Nucleus accumbens (tissue), 56 donors: ENCODE data around the gene NBAS.
A peak's percentile ranks its signal among the peaks of the same experiment; 100 is the strongest.

Source experiments
- DNase-seq, 56 donors: peaks; one replicate each; lab custom pipeline; 2025; lab: John Stamatoyannopoulos, UW

Gene NBAS

GRCh38 chr2:15591692-15592463 lies 30.7 kb upstream of the NBAS start, which contains the start of gene DDX1:
Gene DDX1, plus strand, starts transcription at chr2:15591868. Its CDS starts 66 bp downstream, at chr2:15591934.
- peak in 54 of 56 donors; percentile 48 to 90 (median 81) for DNase-seq

- no peak for DNase-seq
Measured at GRCh38 chr2:15591373-15591691, 30.2 kb upstream of the NBAS start.

- peak in 36 of 56 donors; percentile 1 to 67 (median 16) for DNase-seq
Measured at GRCh38 chr2:15588329-15588919, 27.3 kb upstream of the NBAS start.

- DNase-seq: no peak
Measured at GRCh38 chr2:15584767-15585469, 23.8 kb upstream of the NBAS start.

GRCh38 chr2:15584316-15584715 lies 23.2 kb upstream of the NBAS start:
- no peak for DNase-seq

- DNase-seq: no peak
Measured at GRCh38 chr2:15583826-15584225, 22.7 kb upstream of the NBAS start.

- DNase-seq: no peak
Measured at GRCh38 chr2:15582710-15583357, 21.7 kb upstream of the NBAS start.

GRCh38 chr2:15580451-15580850 lies 19.3 kb upstream of the NBAS start:
- no peak for DNase-seq

GRCh38 chr2:15579641-15580040 lies 18.5 kb upstream of the NBAS start:
- DNase-seq: no peak

- DNase-seq: peak in 55 of 56 donors; percentile 4 to 95 (median 64)
Measured at GRCh38 chr2:15577071-15577735, 16.1 kb upstream of the NBAS start.

GRCh38 chr2:15571729-15572128 lies 10.6 kb upstream of the NBAS start:
- DNase-seq: no peak

- DNase-seq: no peak
Measured at GRCh38 chr2:15570104-15570503, 9.0 kb upstream of the NBAS start.

- DNase-seq: no peak
Measured at GRCh38 chr2:15568874-15569273, 7.7 kb upstream of the NBAS start.

GRCh38 chr2:15566912-15567311 lies 5.8 kb upstream of the NBAS start:
- no peak for DNase-seq

- DNase-seq: no peak
Measured at GRCh38 chr2:15565994-15566671, 5.0 kb upstream of the NBAS start.

GRCh38 chr2:15565392-15565791 lies 4.3 kb upstream of the NBAS start:
- DNase-seq: no peak

- DNase-seq: no peak
Measured at GRCh38 chr2:15563227-15564100, 2.3 kb upstream of the NBAS start.

GRCh38 chr2:15562354-15563031 lies 1.4 kb upstream of the NBAS start:
- no peak for DNase-seq
